Stimulated activated CD8-positive, alpha-beta memory T cell treated with anti-CD3 and anti-CD28 coated beads, Interleukin-12 subunit alpha, Interleukin-12 subunit beta, amount 100 ng/mL, for 1 hour (primary cell): ENCODE data around the gene NKX6-2.
"Not testable (repeated sequence)": the region's sequence is repeated elsewhere in the genome, so short reads cannot be mapped to it uniquely, and the experiment has no call there.

ENCODE experiments used
- DNase-seq: peaks from one replicate; pipeline ENCODE4 v3.0.0-alpha.2; 2020; ENCODE audit warnings: low read depth

NKX6-2 gene

GRCh38 chr10:132754071-132754470 is 31.9 kb downstream of the NKX6-2 start:
- DNase-seq = no peak

GRCh38 chr10:132753596-132753995 is 32.4 kb downstream of the NKX6-2 start:
- DNase-seq = no peak

DNA sequence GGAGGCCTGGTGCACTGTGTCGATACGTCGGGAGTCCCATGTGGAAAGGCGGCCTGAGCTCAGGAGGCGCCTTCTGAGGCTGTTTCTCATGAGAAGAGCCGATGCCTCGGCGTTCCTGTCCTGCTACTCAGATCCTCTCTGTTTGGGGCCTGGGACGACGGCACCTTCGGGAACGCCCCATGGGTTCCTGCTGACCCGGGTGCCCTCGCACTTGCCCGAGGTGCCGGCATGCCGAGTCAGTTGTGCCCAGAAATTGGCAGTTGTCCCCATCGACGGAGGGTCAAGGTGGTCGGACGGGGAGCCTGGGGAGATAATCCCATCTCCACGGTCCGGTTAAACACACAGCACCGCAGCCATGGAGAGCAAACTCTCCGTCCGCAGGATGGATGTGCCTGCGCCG is 33.0 kb downstream of the NKX6-2 start:
- DNase-seq = no peak

- no peak for DNase-seq
These were observed 33.6 kb downstream of the NKX6-2 start for GRCh38 chr10:132752378-132752777.

DNA sequence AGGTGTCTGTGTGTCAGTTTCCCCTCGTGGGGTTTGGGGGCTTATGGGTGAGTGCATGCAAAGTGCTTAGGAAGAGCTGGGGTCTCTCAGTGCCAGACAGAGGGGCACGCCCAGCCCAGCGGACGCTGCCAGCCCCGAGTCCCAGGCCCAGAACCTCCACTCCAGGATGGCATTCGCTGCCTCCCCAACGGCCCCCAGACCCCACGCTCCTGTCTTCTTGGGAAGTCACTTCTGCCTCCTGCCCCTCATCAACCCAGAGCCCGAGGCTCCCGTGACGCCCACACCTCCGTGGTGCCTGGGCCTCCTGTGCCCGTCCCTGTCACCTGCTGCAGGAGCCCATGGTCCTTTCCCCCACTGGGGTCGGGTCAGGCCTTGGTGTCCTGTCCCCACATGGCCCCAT is 35.0 kb downstream of the NKX6-2 start:
- no peak for DNase-seq

DNA sequence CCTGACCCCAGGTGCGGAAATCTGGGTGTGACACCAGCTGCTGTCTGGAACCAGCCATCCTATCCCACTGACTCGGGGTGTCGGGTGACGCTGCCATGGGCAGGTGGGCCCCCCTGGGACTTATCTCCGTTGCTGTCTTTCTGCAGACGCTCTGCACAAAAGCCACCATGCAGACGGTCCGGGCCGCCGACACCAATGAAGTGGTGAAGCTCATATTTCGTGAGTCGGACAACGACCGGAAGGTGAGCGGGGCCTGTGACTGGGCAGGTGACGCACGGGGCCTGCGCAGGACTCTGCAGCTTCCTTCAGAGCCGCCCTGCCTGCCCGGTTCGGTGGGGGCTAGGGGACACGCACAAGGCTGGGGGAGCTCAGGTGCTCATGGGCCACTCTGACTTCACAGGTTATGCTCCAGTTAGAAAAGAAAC is 36.6 kb downstream of the NKX6-2 start:
- DNase-seq = no peak

DNA sequence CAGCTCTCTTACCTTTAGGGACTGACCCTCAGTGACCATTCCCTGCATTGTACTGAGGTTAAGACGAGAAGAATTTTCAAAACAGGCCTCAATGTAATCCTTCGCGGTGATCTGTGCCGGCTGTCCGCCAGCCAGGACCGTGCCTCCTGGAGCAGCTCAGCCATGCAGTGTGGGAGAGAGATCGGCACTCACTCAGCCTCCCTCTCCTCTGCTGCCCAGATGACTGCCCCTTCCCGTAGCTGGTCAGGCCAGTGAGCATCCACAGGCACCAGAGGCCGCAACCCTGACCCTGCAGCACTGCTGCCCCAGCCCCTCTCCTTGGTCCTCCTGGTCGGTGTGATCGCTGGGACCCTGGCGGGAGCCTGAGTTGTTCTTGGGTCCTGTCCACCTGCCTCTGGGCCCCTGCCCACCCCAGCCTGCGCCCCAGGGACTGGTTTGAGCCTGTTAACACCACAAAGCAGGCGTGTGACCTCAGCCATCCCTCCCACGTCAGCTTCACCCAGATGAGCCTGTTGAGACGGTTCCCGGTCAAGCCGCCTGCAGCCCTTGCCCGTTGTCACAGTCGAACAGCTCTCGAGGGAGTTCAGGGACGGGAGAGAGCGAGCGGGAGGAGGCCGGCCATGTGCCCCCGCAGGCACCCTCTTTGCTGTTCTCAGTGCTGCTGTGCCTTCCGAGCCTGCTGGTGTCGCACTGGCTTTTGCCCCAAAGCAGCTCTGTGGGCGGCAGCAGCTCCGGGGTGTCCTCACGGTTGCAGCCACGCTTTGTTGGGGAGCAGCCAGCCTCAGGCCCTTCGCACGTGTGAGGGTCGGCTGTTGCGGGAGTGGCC is 37.2 kb downstream of the NKX6-2 start:
- DNase-seq = no peak

DNA sequence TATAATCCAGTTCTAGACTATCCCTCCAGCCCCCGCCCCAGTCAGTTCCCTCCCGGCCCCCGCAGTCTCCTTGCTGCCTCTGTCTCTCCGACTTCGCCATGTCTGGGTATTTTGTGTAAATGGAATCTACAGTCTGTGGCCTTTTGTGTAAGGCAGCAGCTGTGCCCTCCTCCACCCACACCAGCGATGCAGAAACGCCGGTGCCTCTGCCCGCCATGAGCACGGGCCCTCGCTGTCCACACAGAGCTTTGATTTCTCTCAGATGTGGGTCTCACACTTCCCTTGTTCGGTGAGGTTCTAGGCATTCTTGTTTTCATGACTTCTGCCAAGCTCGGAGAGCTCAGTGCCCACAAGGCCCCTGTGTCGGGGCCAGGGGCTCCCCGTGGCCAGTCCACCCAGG is 37.8 kb downstream of the NKX6-2 start:
- DNase-seq = no peak

GRCh38 chr10:132746801-132747625 is 38.9 kb downstream of the NKX6-2 start:
- no peak for DNase-seq

DNA sequence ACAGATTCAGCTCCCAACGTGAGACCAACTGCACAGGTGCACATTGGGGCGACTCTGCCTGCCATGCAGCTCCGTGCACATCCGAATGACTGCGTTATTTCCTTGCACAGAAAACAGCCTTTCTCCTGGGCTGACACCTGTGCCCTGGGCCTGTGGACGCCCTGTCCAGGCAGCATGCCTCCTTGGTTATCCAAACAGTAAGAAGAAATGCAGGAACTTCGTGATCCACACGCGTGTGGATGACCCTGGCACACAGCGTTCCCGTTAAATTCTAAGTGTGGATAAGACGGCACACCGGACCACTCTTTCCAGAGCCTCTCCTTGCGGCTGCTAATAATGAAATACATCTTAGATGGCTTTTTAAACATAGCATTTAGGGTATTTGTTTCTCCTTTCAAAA is 39.6 kb downstream of the NKX6-2 start:
- DNase-seq = no peak

GRCh38 chr10:132745971-132746370 is 40.0 kb downstream of the NKX6-2 start:
- no peak for DNase-seq

GRCh38 chr10:132745511-132745910 is 40.4 kb downstream of the NKX6-2 start:
- no peak for DNase-seq

GRCh38 chr10:132744839-132745238 is 41.1 kb downstream of the NKX6-2 start:
- no peak for DNase-seq

DNA sequence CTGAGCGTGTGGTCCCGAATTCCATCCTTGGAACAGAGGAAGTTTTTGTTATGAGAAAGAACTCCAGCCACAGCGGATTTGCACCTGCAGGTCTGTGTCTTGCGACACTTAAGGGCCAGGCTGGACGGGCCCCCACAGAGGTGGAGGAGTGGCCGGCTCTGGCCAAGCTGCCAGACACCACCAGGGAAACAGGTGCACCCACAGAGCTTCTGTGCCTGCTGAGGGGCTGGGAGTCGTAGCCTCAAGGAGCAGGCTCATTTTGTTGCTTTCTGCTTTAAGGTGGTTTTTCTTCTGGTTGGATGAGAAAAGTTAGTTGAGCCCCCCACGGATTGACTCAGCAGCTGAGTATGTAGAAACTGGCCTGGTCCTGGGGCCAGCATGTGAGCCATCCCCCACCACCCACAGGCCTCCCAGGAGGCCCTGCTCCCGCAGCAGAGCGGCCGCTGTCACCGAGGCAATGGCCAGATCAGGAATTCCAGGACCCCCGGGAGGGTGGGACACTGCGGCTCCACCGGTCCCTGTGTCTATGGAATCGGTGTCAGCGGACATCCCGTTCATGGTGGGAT is 41.9 kb downstream of the NKX6-2 start:
- no peak for DNase-seq

DNA sequence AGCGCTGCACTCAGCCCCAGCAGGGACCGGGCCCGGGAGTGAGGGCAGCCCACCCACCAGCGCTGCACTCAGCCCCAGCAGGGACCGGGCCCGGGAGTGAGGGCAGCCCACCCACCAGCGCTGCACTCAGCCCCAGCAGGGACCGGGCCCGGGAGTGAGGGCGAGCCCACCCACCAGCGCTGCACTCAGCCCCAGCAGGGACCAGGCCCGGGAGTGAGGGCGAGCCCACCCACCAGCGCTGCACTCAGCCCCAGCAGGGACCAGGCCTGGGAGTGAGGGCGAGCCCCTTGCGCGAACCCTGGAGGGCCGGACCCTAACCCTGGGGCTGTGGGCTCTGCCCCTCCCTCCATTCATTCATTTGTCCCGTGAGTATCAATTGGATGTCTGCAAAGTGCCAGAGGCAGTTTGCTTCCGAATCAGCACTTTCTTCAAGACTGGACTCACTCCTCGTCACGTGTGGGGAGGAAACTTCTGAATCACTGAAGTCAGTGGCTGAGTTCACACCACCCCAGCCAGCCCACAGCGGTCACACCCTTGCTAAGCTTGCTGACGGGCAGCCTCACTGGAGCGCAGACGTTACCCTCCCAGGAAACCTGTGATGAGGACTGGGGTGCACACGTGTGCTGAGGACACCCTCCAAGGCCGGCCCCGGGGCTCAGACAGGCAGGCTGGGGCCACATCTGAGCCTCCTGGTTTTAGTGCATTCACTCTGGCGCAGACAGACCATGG is 42.6 kb downstream of the NKX6-2 start:
- DNase-seq = not testable (repeated sequence)

DNA sequence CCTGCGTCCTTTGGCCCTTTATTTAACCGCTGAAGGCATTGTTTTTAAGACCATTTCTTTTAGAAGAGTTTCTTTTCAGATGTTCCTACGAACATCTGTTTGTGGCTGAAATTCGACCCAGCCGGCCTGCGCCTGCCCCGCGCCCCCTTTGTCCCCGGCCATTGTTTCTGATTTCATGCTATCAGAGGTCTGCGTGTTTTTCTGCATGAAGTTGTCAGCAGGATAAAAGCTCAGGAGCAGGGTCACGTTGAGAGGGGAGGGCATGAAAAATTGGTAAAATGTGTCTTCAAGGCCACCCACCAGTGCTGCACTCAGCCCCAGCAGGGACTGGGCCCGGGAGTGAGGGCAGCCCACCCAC is 43.1 kb downstream of the NKX6-2 start:
- DNase-seq = no peak

- DNase-seq = no peak
These were observed 43.6 kb downstream of the NKX6-2 start for GRCh38 chr10:132742167-132742836.

GRCh38 chr10:132740588-132740987 is 45.4 kb downstream of the NKX6-2 start:
- no peak for DNase-seq

DNA sequence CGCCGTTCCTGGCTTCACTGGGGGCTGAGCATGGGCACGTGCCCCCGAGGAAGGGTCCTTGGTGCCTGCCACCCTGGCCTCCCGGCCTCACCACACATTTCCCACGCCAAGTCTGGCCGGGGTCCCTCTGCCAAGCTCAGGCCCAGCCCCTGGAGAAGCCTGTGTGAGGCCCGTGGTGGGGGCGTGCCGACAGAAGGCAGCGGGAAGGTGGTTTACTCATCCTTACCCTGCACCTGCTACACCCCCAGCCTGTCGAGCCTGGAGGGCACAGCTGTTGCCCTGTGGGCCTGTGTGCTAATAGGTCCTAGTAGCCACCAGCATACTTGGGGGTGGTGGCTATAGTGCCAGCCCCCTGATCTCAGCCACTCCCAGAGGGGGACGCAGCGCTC is 46.7 kb downstream of the NKX6-2 start:
- DNase-seq = no peak

DNA sequence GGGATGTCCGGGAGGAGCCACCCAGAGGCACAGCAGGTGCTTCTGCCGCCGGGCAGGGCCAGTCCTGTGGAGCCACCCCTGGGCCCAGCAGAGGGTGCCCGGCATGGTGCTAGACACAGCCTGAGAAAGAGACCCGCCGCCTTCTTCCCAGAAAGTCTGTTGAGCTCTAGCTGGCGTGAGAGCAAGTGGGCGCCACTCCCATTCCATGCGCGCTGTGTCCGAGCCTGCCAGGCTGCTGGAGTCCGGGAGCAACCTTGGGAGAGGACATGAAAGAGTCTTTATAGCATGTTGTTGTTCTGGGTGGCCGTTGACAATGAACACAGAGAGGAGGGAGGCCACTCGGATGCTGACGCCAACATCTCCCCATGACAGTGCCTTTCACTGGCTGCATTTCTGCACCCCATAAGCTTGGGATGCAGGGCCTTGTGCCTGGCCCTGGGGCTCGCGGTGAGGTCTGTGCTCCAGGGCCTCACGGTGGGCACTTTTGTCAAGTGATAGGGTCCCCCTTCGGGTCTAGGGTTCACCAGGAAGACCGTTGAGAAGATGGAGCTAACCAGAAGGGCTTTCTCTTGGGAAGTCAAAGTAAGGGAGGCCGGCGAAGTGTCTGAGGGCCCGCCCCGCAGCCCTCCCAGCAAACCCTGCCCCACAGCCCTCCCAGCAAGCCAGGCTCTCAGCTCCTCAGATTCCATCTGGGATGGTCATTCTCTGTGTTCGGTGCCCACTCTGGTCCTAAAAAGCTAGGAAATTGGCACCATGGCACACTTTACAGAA is 47.3 kb downstream of the NKX6-2 start:
- no peak for DNase-seq
